CD4-positive, alpha-beta T cell treated with Interleukin-17A for 1 hour (primary cell): ENCODE measurements around the gene HEG1.

Source experiments
- DNase-seq: peaks from one replicate; pipeline ENCODE4 v3.0.0-alpha.2; 2020

Gene HEG1

DNA sequence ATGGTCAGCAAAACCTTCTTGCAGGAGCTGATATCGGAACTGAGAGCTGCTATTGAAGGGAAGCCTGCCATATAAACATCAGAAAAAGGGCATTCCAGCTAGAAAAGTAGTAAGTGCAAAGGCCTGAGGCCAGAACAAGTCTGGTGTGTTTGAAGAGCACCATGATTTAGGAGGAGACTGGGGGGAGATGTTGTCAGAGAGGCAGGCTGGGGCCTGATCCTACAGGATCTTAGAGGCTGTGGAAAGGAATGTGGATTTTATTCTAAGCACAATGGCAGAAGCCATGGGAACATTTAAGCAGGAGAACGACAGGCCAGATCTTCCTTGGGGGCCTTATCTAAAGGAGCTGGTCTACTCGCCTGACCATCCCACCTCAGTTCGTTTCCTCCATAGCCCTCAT, 116.1 kb downstream of the HEG1 start:
- DNase-seq = no peak

DNA sequence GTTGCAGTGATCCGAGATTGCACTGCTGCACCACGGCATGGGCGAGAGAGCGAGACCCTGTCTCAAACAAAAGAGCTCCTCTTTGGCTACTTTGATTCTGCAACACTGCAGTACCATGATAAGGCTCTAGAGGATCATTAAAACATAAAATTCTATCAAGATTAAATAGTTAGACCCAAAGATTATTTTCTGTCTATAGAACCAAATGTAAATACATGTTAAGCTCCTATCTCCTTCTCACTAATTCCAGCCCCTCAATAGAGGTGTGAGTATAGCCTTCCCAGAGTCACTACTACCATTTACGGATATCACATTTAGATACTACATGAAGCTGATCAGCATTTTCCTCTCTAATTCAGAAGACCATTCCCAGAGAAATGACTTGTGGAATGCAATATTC, 116.9 kb downstream of the HEG1 start:
- DNase-seq = no peak

DNA sequence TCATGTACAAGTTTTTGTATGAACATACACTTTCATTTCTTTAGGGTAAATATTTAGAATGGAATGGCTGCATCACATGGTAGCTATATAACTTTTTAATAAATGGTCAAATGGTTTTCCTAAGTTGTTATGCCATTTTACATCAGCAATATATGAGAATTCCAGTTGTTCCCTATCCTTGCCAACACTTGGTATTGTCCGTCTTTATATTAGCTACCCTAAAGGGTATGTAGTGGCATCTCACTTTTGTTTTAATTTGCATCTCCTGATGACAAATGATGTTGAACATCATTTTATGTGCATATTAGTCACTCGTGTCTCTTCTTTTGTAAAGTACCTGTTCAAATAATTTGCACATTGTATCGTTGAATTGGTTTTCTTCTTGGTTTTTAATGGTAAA, 118.7 kb downstream of the HEG1 start:
- no peak for DNase-seq

DNA sequence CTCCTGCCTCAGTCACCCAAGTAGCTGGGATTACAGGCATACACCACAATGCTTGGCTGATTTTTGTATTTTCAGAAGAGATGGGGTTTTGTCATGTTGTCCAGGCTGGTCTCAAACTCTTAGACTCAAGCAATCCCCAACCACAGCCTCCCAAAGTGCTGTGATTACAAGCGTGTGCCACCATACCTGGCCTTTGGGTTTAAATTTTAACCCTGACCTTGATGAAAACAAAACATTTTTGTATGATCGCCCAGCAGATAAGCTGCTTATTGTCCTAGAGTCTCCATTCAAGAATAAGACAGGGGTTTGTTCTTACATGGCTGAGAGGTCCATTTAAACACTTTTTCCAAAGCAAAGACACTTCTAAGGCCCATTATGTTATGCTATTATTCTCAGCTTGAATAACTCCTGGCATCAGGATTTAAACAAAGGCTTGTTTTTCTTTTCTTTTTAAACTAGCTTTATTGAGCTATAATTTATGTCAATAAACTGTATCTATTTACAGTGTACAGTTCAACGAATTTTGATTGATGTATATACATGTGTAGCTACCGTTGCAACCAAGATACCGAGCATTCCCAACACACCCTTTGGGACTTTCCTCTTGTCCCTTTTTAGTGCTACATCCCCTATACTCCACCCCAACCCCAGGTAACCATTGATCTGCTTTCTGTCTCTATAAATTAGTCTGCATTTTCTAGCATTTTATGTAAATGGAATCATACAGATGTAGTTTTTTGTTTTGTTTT, 119.8 kb downstream of the HEG1 start:
- DNase-seq = no peak

DNA sequence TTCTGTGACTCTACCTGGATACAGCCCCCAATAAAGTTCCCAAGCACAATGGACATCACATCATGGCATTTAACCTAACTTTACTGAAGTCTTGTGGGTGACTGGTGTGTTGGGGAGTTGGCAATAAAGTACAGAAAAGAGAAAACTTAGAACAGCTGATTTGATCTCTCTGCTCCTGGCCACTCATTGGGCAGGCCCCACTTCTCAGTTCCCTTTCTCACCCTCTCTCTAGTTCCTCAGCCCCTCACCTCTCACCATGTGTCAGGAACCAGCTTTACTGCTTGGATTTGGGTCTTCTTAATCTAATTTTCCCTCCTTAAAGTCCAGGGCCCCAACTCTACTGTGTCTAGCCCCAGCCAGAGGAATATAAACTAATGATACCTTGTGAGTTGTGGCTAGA, 120.5 kb downstream of the HEG1 start:
- DNase-seq = no peak

DNA sequence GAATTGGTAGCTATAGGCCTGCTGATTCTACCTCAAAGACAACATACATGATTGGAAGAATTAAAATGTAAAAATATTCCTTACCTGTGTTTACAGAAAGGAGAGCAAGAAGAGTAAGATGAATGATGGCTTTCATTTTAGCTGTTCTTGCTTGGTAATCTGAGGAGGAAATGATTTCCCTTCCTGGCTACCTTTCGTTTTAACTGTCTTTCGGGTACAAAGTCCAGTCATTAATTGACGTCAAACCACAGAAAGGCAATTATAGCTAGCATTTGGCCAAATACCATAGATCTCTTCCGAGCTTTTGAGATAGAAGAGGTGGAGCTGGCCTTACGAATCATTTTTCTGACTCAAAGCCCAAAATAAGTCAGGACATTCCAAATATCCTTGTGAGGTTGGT, 121.2 kb downstream of the HEG1 start, which contains the start of gene MUC13:
MUC13 (minus strand) TSS at position 175 of the 400 bp plus-strand sequence; CDS start at position 136, 39 bp downstream.
- no peak for DNase-seq

DNA sequence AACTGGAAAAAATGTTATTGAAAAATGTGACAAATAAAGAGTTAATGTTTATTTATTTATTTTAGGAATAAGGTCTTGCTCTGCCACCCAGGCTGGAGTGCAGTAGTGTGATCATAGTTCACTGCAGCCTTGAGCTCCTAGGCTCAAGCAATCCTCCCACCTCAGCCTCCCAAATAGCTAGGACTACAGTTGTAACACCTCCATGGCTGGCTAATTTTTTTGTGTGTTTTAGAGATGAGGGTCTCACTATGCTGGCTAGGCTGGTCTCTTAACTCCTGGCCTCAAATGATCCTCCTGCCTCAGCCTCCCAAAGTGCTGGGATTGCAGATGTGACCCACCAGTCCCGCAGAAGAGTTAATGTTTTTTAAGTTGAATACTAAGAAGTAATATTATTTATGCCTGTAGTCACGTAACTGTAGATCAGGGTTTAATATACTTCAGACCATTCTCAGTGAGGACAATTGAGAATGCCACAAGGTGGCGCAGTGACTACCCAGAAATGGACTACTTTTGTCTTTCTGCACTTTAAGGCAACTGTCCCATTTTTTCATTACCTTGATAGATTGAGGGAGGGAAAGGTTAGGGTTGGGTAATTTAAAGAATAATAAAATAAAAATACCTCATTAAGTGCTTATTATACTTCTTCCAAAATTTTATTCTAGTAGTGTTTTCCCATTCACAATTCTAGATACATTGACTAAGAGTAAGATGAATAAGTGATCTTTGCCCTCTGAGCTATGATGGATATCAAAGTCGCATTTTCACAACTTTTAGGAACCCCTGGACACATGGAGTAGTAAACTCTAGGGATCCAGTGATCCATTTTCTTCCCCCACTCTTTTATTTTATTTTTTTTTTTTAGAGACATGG, 127.2 kb downstream of the HEG1 start:
- peak; percentile 62 for DNase-seq

DNA sequence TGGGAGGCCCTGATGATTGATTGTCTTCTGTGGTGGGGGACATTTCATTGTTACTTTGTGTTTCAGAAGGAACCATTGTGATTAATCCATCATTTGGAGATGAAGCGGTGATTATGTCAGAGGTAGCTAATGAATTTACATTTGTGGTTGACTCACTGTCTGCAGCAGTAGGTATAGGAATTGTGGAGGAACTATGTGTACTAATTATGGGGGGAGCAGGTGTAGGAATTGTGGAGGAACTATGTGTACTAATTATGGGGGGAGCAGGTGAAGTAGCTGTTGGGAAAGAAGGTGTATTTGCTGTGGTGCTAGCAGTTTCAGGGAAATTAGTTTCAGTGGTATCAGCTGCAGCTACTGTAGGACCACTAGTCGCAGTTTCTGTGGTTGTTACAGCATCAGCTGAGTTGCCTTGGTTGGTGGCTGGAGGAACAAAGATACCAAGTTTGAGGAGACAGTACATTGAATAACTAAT, 128.2 kb downstream of the HEG1 start:
- DNase-seq = no peak

DNA sequence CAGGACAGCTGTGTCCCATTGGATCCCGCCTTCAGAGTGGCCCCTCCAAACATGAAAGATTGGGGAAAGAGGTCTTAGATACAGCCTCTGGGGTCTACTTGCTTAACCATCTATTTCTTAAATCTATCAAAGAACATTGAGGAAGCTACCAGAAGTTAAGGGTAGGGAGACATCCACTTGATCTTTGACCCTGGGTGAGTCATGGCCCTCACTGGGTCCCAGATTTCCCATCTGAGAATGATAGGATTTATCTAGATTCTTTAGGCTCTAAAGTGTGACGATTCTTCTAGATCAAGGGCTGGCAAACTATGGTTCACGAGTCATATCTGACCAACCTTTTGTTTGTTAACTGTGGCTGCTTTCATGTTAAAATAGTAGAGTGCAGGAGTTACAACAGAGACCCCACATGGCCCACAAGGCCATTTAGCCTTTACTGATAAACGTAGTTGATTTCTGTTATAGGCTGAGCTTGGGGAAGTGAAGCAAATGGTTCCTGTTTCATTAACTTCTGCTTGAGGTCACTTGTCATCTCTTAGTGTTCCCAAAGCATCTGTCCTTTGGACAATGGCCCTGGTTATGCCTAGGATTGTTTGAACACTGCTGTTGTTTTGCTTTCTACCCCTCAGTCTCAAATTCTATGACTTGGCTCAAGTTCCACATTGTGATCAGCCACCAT, 129.2 kb downstream of the HEG1 start:
- no peak for DNase-seq

DNA sequence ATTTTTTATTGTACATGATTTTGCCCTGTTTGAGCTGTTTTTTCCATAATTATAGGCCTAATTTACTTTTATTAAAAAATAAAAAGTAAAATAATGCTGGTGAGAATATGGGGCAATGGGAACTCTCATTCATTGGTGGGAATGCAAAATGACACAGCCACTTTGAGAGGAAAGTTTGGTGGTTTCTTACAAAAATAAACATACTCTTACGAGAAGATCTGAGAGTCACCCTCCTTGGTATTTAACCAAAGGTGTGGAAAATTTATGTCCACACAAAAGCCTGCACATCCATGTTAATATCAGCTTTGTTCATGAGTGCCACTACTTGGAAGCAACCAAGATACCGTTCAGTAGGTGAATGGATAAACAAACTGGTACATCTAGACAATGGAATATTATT, 131.1 kb downstream of the HEG1 start:
- DNase-seq = no peak

DNA sequence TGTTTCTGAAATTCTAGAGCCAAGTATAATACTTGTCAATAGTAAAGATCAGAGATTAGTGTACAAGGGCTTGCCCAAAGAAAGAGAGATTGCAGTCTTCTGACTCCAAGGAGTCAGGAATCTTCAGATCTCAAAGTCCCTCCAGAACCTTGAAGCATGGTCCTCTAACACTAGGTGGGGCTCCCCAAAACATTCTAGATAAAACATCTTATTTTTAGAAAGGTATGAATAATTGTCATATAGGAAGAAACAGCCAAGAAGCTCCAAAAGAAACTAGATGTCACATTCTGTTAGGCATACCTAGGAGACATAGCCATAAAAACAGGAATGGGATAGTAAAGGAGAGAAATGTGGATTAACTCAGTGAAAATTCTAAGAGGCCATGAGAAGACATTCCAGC, 132.0 kb downstream of the HEG1 start:
- DNase-seq = no peak

DNA sequence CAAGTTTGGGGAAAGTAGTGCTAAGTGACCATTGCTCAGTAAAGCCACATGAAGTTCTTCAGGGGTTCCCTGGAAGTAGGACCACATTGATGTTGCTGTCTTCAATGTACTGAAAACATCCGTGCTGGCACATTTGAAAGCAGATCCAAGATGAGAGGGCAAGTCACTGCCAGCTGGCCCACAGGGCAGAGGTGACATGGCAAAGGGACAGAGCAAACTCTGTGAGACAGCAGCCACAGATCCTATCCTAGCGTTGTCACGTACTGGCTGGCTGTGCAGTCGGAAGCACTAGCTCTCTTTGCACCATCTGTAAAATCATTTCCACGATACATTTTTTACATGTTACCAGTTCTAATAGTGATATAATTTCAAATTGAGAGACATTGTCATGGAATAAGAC, 135.1 kb downstream of the HEG1 start:
- DNase-seq = no peak

DNA sequence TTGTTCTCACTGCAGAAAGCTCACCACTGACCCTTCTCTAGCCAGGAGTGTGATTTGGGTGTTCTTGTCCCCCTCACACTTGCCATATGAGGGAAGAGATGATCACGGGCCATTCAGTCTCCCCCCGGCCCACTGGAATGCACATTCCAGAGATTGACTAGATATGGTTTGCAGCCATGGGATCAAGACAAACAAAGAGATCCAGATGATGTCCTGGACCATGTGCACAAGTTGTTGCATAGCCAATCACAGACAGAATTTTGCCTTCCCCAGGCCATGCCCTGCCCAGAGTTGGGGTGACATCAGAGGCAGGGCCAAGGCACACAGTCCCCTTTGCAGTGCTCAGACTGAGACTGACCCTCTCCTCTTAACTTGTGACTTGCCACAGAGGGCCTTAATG, 136.0 kb downstream of the HEG1 start:
- DNase-seq = no peak

DNA sequence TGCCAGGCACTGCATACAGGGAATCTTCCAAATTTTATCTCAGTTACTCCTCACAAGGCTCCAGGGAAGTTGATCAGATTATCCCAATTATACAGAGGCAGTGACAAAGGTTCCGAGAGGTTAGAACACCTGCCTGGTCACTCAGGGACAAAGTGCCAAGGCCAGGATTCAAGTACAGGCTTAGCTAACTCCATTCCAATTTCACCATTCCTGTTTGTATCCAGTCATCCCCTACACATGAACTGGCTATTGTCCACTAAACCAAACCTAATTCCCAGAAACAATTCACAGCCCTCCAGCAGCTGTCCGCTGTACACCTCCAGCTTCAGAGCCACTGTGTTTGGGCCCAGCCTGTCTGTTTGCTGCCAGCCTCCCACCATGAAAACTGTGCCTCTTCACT, 137.3 kb downstream of the HEG1 start:
- no peak for DNase-seq

DNA sequence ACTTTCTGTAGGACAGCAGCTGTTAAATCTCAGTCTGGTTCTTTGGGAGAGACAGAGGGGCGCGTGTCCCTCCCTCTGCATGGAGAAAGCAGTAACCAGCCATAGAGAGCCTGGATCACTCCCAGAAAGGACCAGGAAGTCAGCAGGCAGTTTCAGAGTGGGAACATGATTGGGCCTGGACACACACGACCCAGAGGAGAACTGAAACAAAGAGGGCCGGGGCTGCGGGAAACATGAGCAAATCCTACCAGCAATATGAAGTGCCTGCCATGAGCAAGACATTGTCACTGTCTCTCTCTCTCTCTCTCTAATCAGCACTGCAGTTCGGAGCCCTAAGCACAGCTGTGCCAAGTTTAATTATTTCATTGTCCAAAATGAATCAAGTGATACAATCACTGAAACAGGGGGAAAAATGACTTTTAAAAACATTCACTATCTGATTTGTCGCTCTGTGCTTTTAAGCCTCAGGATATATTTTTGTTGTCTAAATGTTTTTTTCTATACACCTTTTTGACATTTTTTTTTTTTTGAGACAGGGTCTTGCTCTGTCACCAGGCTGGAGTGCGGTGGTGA, 138.9 kb downstream of the HEG1 start:
- DNase-seq = no peak
